IPS DF 6.9 (cell line): ENCODE data around the gene CCNG1.
A peak's percentile ranks its signal among the peaks of the same experiment; 100 is the strongest.
"Not testable (repeated sequence)": the region's sequence is repeated elsewhere in the genome, so short reads cannot be mapped to it uniquely, and the experiment has no call there.

Source experiments
- DNase-seq: peaks from one replicate; pipeline ENCODE4 v3.0.0-alpha.2; 2013; ENCODE audit warnings: low read depth, low spot score
- H3K27ac ChIP-seq: one replicate; pipeline ENCODE4 v1.5.1; 2013; ENCODE audit warnings: low read length, control low read depth
- H3K27me3 ChIP-seq: 2 replicates; pipeline ENCODE4 v1.6.1; 2013; ENCODE audit warnings: mild to moderate bottlenecking, low read length; ENCODE audit not compliant: control insufficient read depth, insufficient read depth
- H3K36me3 ChIP-seq: 2 replicates; pipeline ENCODE4 v1.6.1; 2013; ENCODE audit warnings: low read length; ENCODE audit not compliant: control insufficient read depth, insufficient read depth
- H3K4me1 ChIP-seq: 2 replicates; pipeline ENCODE4 v1.6.1; 2013; ENCODE audit warnings: low read length; ENCODE audit not compliant: control insufficient read depth, insufficient read depth
- H3K4me3 ChIP-seq: 2 replicates; pipeline ENCODE4 v1.5.1; 2013; ENCODE audit warnings: mild to moderate bottlenecking, low read length
- H3K9me3 ChIP-seq: 2 replicates; pipeline ENCODE4 v1.6.1; 2013; ENCODE audit warnings: low read length, inconsistent platforms; ENCODE audit not compliant: control insufficient read depth, insufficient read depth
- WGBS: extraction: QIAGEN DNeasy Blood & Tissue Kit; methylation state at CpG from one replicate; pipeline ENCODE4 v1.1.7; 2013; ENCODE audit warnings: mixed read lengths, missing lambda C conversion rate; ENCODE audit not compliant: insufficient read length, insufficient coverage; 5-methylcytosine and 5-hydroxymethylcytosine counted together

Gene CCNG1

GRCh38 chr5:163437309-163438182, at the start of gene CCNG1:
Gene CCNG1, plus strand, starts transcription at chr5:163437595. Its CDS starts 1,662 bp downstream, at chr5:163439257.
- H3K4me3 ChIP-seq = peak within 1 kb of the TSS; percentile 91; the same call in 1 of the 2 replicates
- no CpG with 5 or more reads among the region's 51 CpGs for WGBS
- H3K36me3 ChIP-seq = peaks cover 7% of the 10 kb centered on the region; the same call in 1 of the 2 replicates
- peak; percentile 91 for DNase-seq
- no peaks in the 10 kb centered on the region for H3K9me3 ChIP-seq
- H3K27ac ChIP-seq = no peak within 1 kb of the TSS
- H3K27me3 ChIP-seq = no peaks in the 10 kb centered on the region
- no peaks in the 10 kb centered on the region for H3K4me1 ChIP-seq

- H3K4me3 ChIP-seq = no peak overlapping the region
- H3K36me3 ChIP-seq = no peaks in the 10 kb centered on the region
- no peak overlapping the region for H3K27ac ChIP-seq
- DNase-seq = no peak
- no CpG with 5 or more reads among the region's 2 CpGs for WGBS
- no peaks in the 10 kb centered on the region for H3K9me3 ChIP-seq
- no peaks in the 10 kb centered on the region for H3K4me1 ChIP-seq
- H3K27me3 ChIP-seq = no peaks in the 10 kb centered on the region
These were observed 41.6 kb upstream of the CCNG1 start for GRCh38 chr5:163395792-163396191.

GRCh38 chr5:163396818-163397340, 40.5 kb upstream of the CCNG1 start:
- H3K9me3 ChIP-seq, DNase-seq, H3K4me3 ChIP-seq, H3K4me1 ChIP-seq, H3K27ac ChIP-seq, H3K36me3 ChIP-seq, H3K27me3 ChIP-seq: not testable (repeated sequence)
- WGBS = no CpG with 5 or more reads among the region's 9 CpGs

GRCh38 chr5:163397354-163397753, 40.0 kb upstream of the CCNG1 start:
- Histone ChIP-seq H3K4me1 (no peaks in the 10 kb centered on the region), H3K9me3 (no peaks in the 10 kb centered on the region), H3K27me3 (no peaks in the 10 kb centered on the region), H3K4me3 (no peak overlapping the region), H3K27ac (no peak overlapping the region), H3K36me3 (no peaks in the 10 kb centered on the region)
- no peak for DNase-seq

- no peak overlapping the region for H3K27ac ChIP-seq
- no peaks in the 10 kb centered on the region for H3K27me3 ChIP-seq
- DNase-seq = no peak
- H3K4me1 ChIP-seq = no peaks in the 10 kb centered on the region
- H3K4me3 ChIP-seq = no peak overlapping the region
- WGBS = no CpG with 5 or more reads among the region's 4 CpGs
- H3K36me3 ChIP-seq = no peaks in the 10 kb centered on the region
- H3K9me3 ChIP-seq = no peaks in the 10 kb centered on the region
These were observed 37.5 kb upstream of the CCNG1 start for GRCh38 chr5:163399923-163400322.

- Histone ChIP-seq H3K36me3 (no peaks in the 10 kb centered on the region), H3K27me3 (no peaks in the 10 kb centered on the region), H3K27ac (no peak overlapping the region), H3K4me1 (no peaks in the 10 kb centered on the region), H3K9me3 (no peaks in the 10 kb centered on the region), H3K4me3 (no peak overlapping the region)
- WGBS = no CpG with 5 or more reads among the region's 4 CpGs
- DNase-seq = no peak
These were observed 36.1 kb upstream of the CCNG1 start for GRCh38 chr5:163401271-163401670.

GRCh38 chr5:163402007-163402406, 35.4 kb upstream of the CCNG1 start:
- Histone ChIP-seq H3K27ac (no peak overlapping the region), H3K4me3 (no peak overlapping the region), H3K9me3 (no peaks in the 10 kb centered on the region), H3K27me3 (no peaks in the 10 kb centered on the region), H3K36me3 (no peaks in the 10 kb centered on the region), H3K4me1 (no peaks in the 10 kb centered on the region)
- WGBS = no CpG with 5 or more reads among the region's 2 CpGs
- DNase-seq = no peak

- Histone ChIP-seq H3K27me3 (no peaks in the 10 kb centered on the region), H3K4me1 (no peaks in the 10 kb centered on the region), H3K4me3 (no peak overlapping the region), H3K36me3 (no peaks in the 10 kb centered on the region), H3K9me3 (no peaks in the 10 kb centered on the region; the same call in 1 of the 2 replicates), H3K27ac (no peak overlapping the region)
- no CpG with 5 or more reads among the region's 10 CpGs for WGBS
- DNase-seq = no peak
These were observed 32.8 kb upstream of the CCNG1 start for GRCh38 chr5:163404364-163405173.

GRCh38 chr5:163407034-163407655, 30.2 kb upstream of the CCNG1 start:
- Histone ChIP-seq H3K36me3 (no peaks in the 10 kb centered on the region), H3K4me3 (no peak overlapping the region), H3K9me3 (no peaks in the 10 kb centered on the region; the same call in 1 of the 2 replicates), H3K27me3 (no peaks in the 10 kb centered on the region), H3K4me1 (no peaks in the 10 kb centered on the region), H3K27ac (no peak overlapping the region)
- no peak for DNase-seq
- no CpG with 5 or more reads among the region's 2 CpGs for WGBS

- Histone ChIP-seq H3K4me3 (no peak overlapping the region), H3K27me3 (no peaks in the 10 kb centered on the region), H3K27ac (no peak overlapping the region), H3K4me1 (no peaks in the 10 kb centered on the region), H3K36me3 (no peaks in the 10 kb centered on the region), H3K9me3 (no peaks in the 10 kb centered on the region; the same call in 1 of the 2 replicates)
- WGBS = no CpG with 5 or more reads among the region's 9 CpGs
- peak; percentile 33 for DNase-seq
These were observed 29.0 kb upstream of the CCNG1 start for GRCh38 chr5:163408311-163408923.
